PFSK-1 (cell line): Measurements from ENCODE around the gene LRMDA.

Source experiments
- FOXP2 ChIP-seq: optimal IDR thresholded peaks from 2 replicates; pipeline ENCODE3; 2011; ENCODE audit warnings: borderline replicate concordance, control low read depth, inconsistent platforms; ENCODE audit not compliant: insufficient read depth; ENCODE audit errors: extremely low read length, extremely low read depth
- POLR2AphosphoS5 ChIP-seq: IDR thresholded peaks from 2 replicates; pipeline ENCODE4 v1.6.1; 2012; ENCODE audit warnings: low read depth, mild to moderate bottlenecking, control low read depth, low read length, moderate library complexity
- REST ChIP-seq, 2 experiments: IDR thresholded peaks; 2 replicates each; pipeline versions ENCODE4 v1.6.1 to v1.8.0; 2011 to 2012; ENCODE audit warnings: low read depth in 2 of 2, low read length in 2 of 2, control low read depth in 1 of 2, inconsistent platforms in 1 of 2, mild to moderate bottlenecking in 1 of 2, moderate library complexity in 1 of 2; ENCODE audit not compliant: insufficient read depth in 1 of 2
- SIN3A ChIP-seq: IDR thresholded peaks from 2 replicates; pipeline ENCODE4 v1.6.1; 2012; ENCODE audit warnings: mild to moderate bottlenecking, low read length, moderate library complexity, borderline replicate concordance; ENCODE audit not compliant: insufficient read depth
- TAF1 ChIP-seq: IDR thresholded peaks from 2 replicates; pipeline ENCODE4 v1.6.1; 2012; ENCODE audit warnings: low read length, control low read depth, borderline replicate concordance; ENCODE audit not compliant: insufficient read depth

LRMDA gene

DNA sequence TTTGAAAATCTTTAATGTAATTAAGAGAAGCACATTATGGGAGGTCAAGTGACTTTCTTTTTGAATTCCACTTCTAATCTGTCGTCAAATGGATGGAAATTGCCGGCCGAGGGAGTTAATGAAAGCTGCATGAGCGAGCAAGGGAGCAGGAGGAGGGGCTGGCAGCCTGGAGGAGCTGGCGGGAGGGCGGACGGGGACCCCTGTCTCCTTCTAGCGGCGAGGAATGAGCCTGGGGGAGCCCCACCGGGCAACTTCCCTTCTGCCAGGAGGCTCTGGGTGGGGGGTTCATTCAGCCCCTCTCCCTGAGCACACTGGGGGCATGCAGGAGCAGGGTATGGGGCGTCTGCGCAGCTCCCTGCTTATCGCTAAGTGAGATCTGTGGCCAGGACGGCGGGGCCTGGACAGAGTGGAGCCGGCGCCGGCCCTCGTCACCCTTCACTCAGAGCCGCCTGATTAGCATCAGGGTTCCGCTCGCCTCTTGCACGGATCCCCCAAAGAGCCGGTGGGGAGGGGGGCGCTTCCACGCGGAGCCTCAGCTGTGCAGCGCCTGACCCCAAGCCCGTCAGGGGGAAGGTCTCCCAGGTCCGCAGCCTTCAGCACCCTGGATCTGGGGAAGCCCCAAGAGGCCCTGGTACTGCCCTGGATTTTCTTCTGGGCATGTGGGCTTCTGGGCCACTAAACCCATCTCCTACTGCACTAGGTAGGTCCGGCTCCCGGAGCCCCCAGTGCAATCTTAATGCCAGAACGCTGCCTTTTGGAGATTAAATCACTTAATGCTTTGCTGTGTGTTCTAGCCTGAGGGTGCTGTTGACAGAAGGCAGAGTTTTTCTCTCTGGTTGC is 680.8 kb downstream of the LRMDA start:
- no peak for TF ChIP-seq REST (IDR thresholded peaks at IDR 0.05; ENCODE audit: insufficient read depth in 1 of 2, low read depth in 2 of 2, low read length in 2 of 2)

- TF ChIP-seq REST (IDR thresholded peaks at IDR 0.05; ENCODE audit: insufficient read depth in 1 of 2, low read depth in 2 of 2, low read length in 2 of 2), result no peak
- no peak for TF ChIP-seq TAF1
Observed at GRCh38 chr10:76112826-76113150, 681.4 kb downstream of the LRMDA start.

- no peak for TF ChIP-seq SIN3A
- no peak for TF ChIP-seq REST (IDR thresholded peaks at IDR 0.05; ENCODE audit: insufficient read depth in 1 of 2, low read depth in 2 of 2, low read length in 2 of 2)
- no peak for TF ChIP-seq FOXP2
- TF ChIP-seq POLR2AphosphoS5, result no peak
- TF ChIP-seq TAF1, result no peak
Observed at GRCh38 chr10:76113952-76114351, 682.5 kb downstream of the LRMDA start.

DNA sequence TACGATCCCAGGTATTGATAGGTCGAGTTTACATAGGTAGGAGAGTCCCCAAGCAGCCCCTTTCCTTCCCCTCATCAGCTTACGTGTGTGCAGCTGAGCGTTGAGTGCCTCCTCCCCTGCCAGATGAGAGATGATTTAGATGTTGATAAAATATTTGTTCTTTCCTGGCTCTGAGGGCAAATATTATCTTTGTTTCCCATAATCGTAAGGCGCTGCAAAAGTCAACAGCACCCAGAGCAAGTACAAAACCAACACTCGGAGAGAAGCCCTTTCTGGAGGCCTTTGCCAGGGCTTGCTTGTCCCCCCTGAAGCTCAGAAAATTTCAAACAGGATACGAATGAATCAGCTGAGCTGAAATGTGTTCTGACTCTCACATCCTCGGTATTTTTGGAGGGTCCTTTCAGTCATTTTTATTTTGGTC is 683.2 kb downstream of the LRMDA start:
- no peak for TF ChIP-seq POLR2AphosphoS5
- no peak for TF ChIP-seq TAF1
- TF ChIP-seq FOXP2, result no peak
- no peak for TF ChIP-seq REST (IDR thresholded peaks at IDR 0.05; ENCODE audit: insufficient read depth in 1 of 2, low read depth in 2 of 2, low read length in 2 of 2)
- no peak for TF ChIP-seq SIN3A

DNA sequence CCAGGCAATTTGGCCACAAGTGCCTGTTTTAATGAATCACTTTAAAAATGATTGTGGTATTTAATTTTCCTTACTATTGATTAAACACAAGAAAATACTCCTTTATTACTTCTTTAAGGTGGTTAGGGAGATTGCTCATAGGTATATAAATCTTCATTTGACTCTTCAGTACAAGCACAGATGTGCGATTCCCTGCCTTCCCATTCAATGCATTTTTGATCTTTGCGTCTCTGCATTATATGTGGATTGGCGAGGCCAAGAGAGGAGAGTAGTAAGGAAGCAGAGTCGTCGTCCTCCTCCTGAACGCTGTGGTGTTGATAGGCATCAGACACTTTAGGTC is 683.7 kb downstream of the LRMDA start:
- no peak for TF ChIP-seq POLR2AphosphoS5
- TF ChIP-seq FOXP2, result no peak
- TF ChIP-seq REST (IDR thresholded peaks at IDR 0.05; ENCODE audit: insufficient read depth in 1 of 2, low read depth in 2 of 2, low read length in 2 of 2), result no peak
- no peak for TF ChIP-seq SIN3A
- TF ChIP-seq TAF1, result no peak
